T-helper 9 cell (primary cell): ENCODE results near the gene TTC27.
"Not testable (repeated sequence)": the region's sequence is repeated elsewhere in the genome, so short reads cannot be mapped to it uniquely, and the experiment has no call there.

Experiments used
- DNase-seq: peaks from one replicate; pipeline ENCODE4 v3.0.0-alpha.2; 2020

Gene TTC27

GRCh38 chr2:32862269-32863055 is 234.6 kb downstream of the TTC27 start:
- no peak for DNase-seq

DNA sequence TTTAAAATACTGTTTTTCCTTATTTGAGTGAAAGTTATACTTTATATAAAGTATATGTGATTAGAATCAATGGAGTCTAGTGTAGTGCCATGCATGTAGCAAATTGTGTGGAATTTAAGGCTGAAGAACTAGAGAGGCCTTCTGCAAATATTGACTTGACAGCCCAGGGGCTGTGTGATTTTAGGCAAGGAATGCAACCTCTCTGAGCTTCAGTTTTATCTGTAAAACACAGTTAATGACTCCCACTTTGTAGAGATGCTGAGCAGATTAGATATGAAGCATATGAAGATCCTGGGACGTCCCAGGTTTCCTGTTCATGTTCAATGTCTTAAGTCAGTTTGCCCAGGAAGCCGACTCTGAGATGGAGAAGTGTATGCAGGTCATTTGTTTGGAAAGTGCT is 235.5 kb downstream of the TTC27 start:
- no peak for DNase-seq

DNA sequence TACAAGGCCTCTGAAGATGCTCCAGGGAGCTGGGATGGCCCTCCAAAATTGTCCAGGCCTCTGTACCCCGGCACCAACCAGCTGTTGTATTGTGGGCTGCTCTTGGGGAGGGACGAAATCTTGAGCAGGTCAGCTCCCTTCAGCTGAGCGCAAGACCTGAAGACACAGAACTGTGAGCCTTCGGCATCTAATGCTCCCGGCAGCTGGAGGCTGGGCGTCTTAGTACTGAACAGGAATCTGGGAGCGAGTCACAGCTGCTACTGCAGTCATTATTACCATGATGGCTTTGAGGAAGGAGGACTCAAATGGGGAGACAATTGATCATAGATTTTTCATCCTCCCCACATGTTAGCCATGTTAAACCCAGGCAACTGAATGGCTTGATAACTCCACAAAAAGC is 236.0 kb downstream of the TTC27 start:
- no peak for DNase-seq

DNA sequence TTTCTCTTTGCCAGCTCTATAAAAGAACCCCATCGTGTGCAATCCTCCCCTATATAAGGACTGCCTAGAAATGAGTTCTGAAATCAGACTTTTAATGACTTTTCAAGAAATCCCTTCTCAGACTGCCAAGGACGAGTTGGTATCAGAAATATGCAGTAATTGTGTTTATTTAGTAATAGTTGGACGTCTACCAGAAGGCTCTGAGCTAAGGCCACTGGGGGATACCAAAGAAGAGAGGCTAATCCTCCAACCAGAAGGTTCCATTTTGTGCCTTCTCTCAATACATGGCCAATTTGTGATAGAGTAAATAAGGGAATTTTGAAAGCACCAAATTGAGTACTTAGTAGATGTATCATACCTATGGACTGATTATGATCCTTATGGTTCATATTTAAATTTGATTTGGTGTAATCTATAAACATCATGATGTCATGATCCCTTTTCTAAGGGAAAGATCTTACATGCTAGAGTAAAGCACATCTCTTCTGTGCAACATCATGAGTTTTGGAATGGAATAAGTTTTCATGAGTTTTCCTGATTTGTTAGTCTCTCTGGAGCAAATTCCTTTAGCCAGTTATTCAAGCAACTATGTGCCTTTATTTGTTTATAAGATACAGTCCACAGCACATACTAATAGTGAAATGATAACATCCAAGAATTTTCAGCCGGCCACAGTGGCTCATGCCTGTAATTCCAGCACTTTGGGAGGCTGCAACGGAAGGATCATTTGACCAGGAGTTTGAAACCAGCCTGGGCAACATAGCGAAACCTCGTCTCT is 236.7 kb downstream of the TTC27 start:
- DNase-seq: no peak

DNA sequence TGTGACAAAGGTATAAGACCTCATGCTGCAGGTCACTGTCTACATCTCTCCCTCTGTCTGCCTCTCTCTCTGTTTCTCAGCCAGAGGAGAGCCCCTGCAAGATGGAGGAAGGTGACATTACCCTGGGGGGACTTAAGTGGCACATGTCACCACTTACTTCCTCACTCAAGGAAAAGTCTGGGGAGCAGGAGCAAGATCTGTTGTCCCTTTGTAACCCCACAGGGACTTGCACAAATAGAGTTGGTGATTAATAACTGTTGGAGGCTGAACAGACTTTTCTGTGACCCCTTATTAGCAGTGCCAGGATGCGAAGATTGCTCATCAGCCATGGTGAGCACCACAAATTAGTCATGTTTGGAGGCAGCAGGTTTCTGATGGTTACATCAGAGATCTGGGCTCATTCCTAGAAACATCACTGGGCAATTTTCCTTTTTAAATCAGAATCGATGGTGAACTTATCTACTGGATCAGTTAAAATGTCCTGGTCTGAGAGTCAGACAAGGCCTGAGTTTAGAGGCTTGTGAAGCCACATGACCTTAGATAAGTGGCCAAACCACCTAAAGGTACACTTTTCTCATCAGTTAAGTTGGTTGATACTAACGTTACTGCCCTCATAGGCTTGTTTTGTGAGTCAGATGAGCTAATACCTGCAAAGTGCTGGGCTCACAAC is 237.7 kb downstream of the TTC27 start:
- DNase-seq: no peak

DNA sequence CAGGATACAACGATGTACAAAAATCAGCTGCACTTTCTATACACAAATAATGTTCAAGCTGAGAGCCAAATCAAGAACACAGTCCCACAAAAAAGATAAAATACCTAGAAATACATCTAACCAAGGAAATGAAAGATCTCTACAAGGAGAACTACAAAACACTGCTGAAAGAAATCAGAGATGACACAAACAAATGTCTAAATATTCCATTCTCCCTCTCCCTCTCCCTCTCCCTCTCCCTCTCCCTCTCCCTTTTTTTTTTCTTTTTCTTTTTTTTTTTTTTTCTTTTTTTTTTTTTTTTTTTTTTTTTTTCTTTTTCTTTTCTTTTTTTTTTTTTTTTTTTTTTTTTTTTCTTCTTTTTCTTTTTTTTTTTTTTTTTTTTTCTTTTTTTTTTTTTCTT is 238.6 kb downstream of the TTC27 start:
- not testable (repeated sequence) for DNase-seq
